ENCODE data around the gene CARS1. TPM values are rescaled to one million over a fixed set of nuclear protein-coding genes. Genes with fewer than 3 reads are reported as not detected.

CARS1 gene
- total RNA-seq, 4 donors from 2014 or later = 38.1 to 66.5 (median 40.9) TPM

GRCh38 chr11:3042496-3043314, 14.5 kb downstream of the CARS1 start:
- TF ChIP-seq EP300 (IDR thresholded peaks at IDR 0.05) = no peak
- no peak for TF ChIP-seq CTCF (IDR thresholded peaks at IDR 0.05)
- no peak for TF ChIP-seq POLR2A (IDR thresholded peaks at IDR 0.05)
- no peak for TF ChIP-seq POLR2AphosphoS5 (IDR thresholded peaks at IDR 0.05)
- peaks cover 61% of the 10 kb centered on the region for H3K36me3 ChIP-seq
- H3K27me3 ChIP-seq = no peaks in the 10 kb centered on the region
- H3K4me3 ChIP-seq = no peak overlapping the region
- 88% methylated on average over 6 of the region's 11 CpGs for WGBS
- DNase-seq (ENCODE audit: low spot score in 2 of 2) = no peak
- H3K4me1 ChIP-seq = peaks cover 31% of the 10 kb centered on the region
- peak overlapping the region; percentile 46 for H3K27ac ChIP-seq
- H3K9me3 ChIP-seq = no peaks in the 10 kb centered on the region

GRCh38 chr11:3041699-3042441, 15.4 kb downstream of the CARS1 start:
- H3K9me3 ChIP-seq = no peaks in the 10 kb centered on the region
- DNase-seq (ENCODE audit: low spot score in 2 of 2) = no peak
- peaks cover 64% of the 10 kb centered on the region for H3K36me3 ChIP-seq
- no peak overlapping the region for H3K27ac ChIP-seq
- H3K4me3 ChIP-seq = no peak overlapping the region
- no peak for TF ChIP-seq POLR2A (IDR thresholded peaks at IDR 0.05)
- WGBS = 80% methylated on average over 16 of the region's 17 CpGs
- H3K27me3 ChIP-seq = no peaks in the 10 kb centered on the region
- peaks cover 39% of the 10 kb centered on the region for H3K4me1 ChIP-seq

- Histone ChIP-seq H3K27ac (no peak overlapping the region), H3K36me3 (peaks cover 71% of the 10 kb centered on the region), H3K9me3 (no peaks in the 10 kb centered on the region), H3K4me1 (peaks cover 40% of the 10 kb centered on the region), H3K27me3 (no peaks in the 10 kb centered on the region), H3K4me3 (no peak overlapping the region)
- DNase-seq (ENCODE audit: low spot score in 2 of 2) = peak in 1 of 2 donors; percentile 25
- TF ChIP-seq POLR2A (IDR thresholded peaks at IDR 0.05) (no peak), CTCF (IDR thresholded peaks at IDR 0.05) (no peak), POLR2AphosphoS5 (IDR thresholded peaks at IDR 0.05) (no peak), EP300 (IDR thresholded peaks at IDR 0.05) (no peak)
- 91% methylated on average over 9 of the region's 9 CpGs for WGBS
Measured at GRCh38 chr11:3040881-3041280, 16.3 kb downstream of the CARS1 start.

GRCh38 chr11:3037945-3038271, 19.3 kb downstream of the CARS1 start:
- no peaks in the 10 kb centered on the region for H3K9me3 ChIP-seq
- peaks cover 77% of the 10 kb centered on the region for H3K36me3 ChIP-seq
- H3K4me3 ChIP-seq = no peak overlapping the region
- H3K27me3 ChIP-seq = no peaks in the 10 kb centered on the region
- 63% methylated on average over 11 of the region's 12 CpGs for WGBS
- H3K4me1 ChIP-seq = peaks cover 25% of the 10 kb centered on the region
- no peak for DNase-seq (ENCODE audit: low spot score in 2 of 2)
- no peak overlapping the region for H3K27ac ChIP-seq
- no peak for TF ChIP-seq EP300 (IDR thresholded peaks at IDR 0.05)
- TF ChIP-seq POLR2A (IDR thresholded peaks at IDR 0.05) = no peak
- TF ChIP-seq CTCF (IDR thresholded peaks at IDR 0.05) = no peak
- TF ChIP-seq POLR2AphosphoS5 (IDR thresholded peaks at IDR 0.05) = no peak

- no peak overlapping the region for H3K4me3 ChIP-seq
- peaks cover 82% of the 10 kb centered on the region for H3K36me3 ChIP-seq
- TF ChIP-seq POLR2A (IDR thresholded peaks at IDR 0.05) (no peak), CTCF (IDR thresholded peaks at IDR 0.05) (peak; percentile 62 to 65), POLR2AphosphoS5 (IDR thresholded peaks at IDR 0.05) (no peak), EP300 (IDR thresholded peaks at IDR 0.05) (no peak)
- H3K27me3 ChIP-seq = no peaks in the 10 kb centered on the region
- peak overlapping the region; percentile 18 for H3K27ac ChIP-seq
- H3K4me1 ChIP-seq = peaks cover 21% of the 10 kb centered on the region
- 65% methylated on average over 18 of the region's 24 CpGs for WGBS
- no peaks in the 10 kb centered on the region for H3K9me3 ChIP-seq
- DNase-seq (ENCODE audit: low spot score in 2 of 2) = peak in 1 of 2 donors; percentile 85
Measured at GRCh38 chr11:3037040-3037944, 19.9 kb downstream of the CARS1 start.

Measured in suprapubic skin (tissue), 4 donors.